Neural progenitor cell (in vitro differentiated cells): ENCODE measurements around the gene ITPR1.

Source experiments
- CTCF ChIP-seq: fragments of 200-600 bp; sonication (generic); IDR thresholded peaks from 2 replicates; pipeline ENCODE4 v1.5.1; 2017; ENCODE audit warnings: antibody characterized with exemption, mild to moderate bottlenecking
- EZH2 ChIP-seq: fragments of 200-600 bp; sonication (generic); IDR thresholded peaks from 2 replicates; pipeline ENCODE4 v1.6.1; 2017; ENCODE audit warnings: antibody characterized with exemption, mild to moderate bottlenecking, moderate library complexity
- EZH2phosphoT487 ChIP-seq: fragments of 200-600 bp; sonication (generic); IDR thresholded peaks from 2 replicates; pipeline ENCODE4 v1.6.1; 2017; ENCODE audit warnings: antibody characterized with exemption

- TF ChIP-seq CTCF (no peak), EZH2 (no peak), EZH2phosphoT487 (no peak)
These were observed 39.5 kb downstream of the ITPR1 start for GRCh38 chr3:4532535-4533112.
